ENCODE data around the gene LCN9. TPM values are rescaled to one million over a fixed set of nuclear protein-coding genes. Genes with fewer than 3 reads are reported as not detected.

The LCN9 gene
- total RNA-seq, 1 experiment from 2014 or later = 0.52 TPM

DNA sequence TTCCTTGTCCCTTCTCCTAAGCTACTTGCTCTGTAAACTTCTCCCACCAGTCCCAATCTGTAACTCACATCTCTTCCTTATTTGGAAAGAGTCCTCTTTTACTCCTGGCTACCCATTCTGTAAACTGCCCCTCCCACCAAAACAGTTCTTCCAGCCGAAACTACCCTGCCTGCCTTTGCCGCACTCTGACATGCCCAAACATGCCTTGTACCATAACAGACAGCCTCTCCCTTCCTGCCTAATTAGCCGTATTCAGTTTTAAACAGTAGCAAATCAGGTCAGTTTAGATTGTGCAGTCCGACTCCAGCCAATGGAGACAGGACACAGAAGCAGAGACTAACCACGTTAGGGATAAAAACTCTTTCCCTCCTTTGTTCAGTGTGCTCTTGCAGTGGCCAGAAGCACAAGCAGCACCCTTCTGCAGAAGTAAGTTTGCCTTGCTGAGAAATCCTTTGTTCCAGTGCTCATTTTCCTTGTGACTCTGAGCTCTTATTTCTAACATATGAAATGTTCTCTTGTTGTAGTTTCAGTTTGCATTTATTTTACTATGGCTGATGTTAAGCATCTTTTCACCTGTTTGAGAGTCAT lies 18.4 kb upstream of the LCN9 start:
- Histone ChIP-seq H4K20me1 (ENCODE audit: control insufficient read depth, insufficient read depth, insufficient read length) (no peaks in the 10 kb centered on the region), H3K56ac (ENCODE audit: insufficient read length, low read depth, low read length) (no peak overlapping the region), H2BK15ac (ENCODE audit: low read depth, low read length) (no peak overlapping the region), H2BK5ac (ENCODE audit: insufficient read length, low read length) (no peak overlapping the region), H3K27ac (ENCODE audit: insufficient read length, low read depth, low read length) (no peak overlapping the region), H3K23me2 (ENCODE audit: insufficient read length, low read depth, low read length, poor library complexity, severe bottlenecking) (no peaks in the 10 kb centered on the region), H3K4ac (ENCODE audit: low read depth, low read length) (no peak overlapping the region), H2AFZ (ENCODE audit: low read length) (no peak overlapping the region), H4K5ac (ENCODE audit: insufficient read length, low read depth, low read length) (no peak overlapping the region), H3K79me1 (ENCODE audit: insufficient read depth, low read depth, low read length, poor library complexity, severe bottlenecking) (no peaks in the 10 kb centered on the region), H3K4me2 (ENCODE audit: insufficient read depth, insufficient read length, low read length) (no peak overlapping the region), H2BK20ac (ENCODE audit: low read depth, low read length, poor library complexity, severe bottlenecking) (no peak overlapping the region), H3K9me3 (ENCODE audit: control insufficient read depth, low read depth, low read length) (peaks cover 17% of the 10 kb centered on the region), H2BK12ac (ENCODE audit: insufficient read length, low read depth, low read length) (no peak overlapping the region), H3K4me1 (ENCODE audit: insufficient read depth, low read length) (no peaks in the 10 kb centered on the region; the same call in 1 of the 2 replicates), H3K79me2 (ENCODE audit: insufficient read depth, low read length) (0 out of 2 replicates have a peak, but pooled peaks cover 1% of the 10 kb centered on the region), H3K27me3 (ENCODE audit: insufficient read depth, low read length) (no peaks in the 10 kb centered on the region), H2BK120ac (ENCODE audit: low read depth, low read length, poor library complexity, severe bottlenecking) (no peak overlapping the region), H3K18ac (ENCODE audit: insufficient read length, low read depth, low read length) (no peak overlapping the region), H4K8ac (replicated peaks; ENCODE audit: insufficient read length, low read depth, low read length) (no peak overlapping the region), H4K91ac (ENCODE audit: insufficient read length, low read depth, low read length) (no peak overlapping the region), H3K9ac (ENCODE audit: extremely low read depth, insufficient read length, low read length) (no peak overlapping the region), H3T11ph (ENCODE audit: low read length) (no peak overlapping the region), H3K23ac (ENCODE audit: insufficient read length, low read depth, low read length) (no peak overlapping the region), H2AK5ac (ENCODE audit: insufficient read length, low read length) (no peak overlapping the region), H3K14ac (ENCODE audit: insufficient read depth, low read length) (no peak overlapping the region)
- WGBS (ENCODE audit: extremely low coverage, insufficient read length, low lambda C conversion rate) = no CpG with 5 or more reads among the region's 5 CpGs
- Mint-ChIP-seq H3K9me3 (peaks cover 74 to 83% of the 10 kb centered on the region in 2 experiments), H3K27me3 (ENCODE audit: low read depth) (peaks cover 9% of the 10 kb centered on the region), H3K36me3 (ENCODE audit: insufficient read depth in 1 of 3, low read depth in 3 of 3) (peaks cover 34 to 64% (median 47%) of the 10 kb centered on the region in 3 experiments), H3K27ac (peak overlapping the region in 2 of 3 experiments; percentile 4; a peak in 2 of 7 replicates), H3K4me3 (no peak overlapping the region), H3K4me1 (peaks cover 8 to 21% of the 10 kb centered on the region in 2 experiments)
- TF ChIP-seq, protein P1, sequence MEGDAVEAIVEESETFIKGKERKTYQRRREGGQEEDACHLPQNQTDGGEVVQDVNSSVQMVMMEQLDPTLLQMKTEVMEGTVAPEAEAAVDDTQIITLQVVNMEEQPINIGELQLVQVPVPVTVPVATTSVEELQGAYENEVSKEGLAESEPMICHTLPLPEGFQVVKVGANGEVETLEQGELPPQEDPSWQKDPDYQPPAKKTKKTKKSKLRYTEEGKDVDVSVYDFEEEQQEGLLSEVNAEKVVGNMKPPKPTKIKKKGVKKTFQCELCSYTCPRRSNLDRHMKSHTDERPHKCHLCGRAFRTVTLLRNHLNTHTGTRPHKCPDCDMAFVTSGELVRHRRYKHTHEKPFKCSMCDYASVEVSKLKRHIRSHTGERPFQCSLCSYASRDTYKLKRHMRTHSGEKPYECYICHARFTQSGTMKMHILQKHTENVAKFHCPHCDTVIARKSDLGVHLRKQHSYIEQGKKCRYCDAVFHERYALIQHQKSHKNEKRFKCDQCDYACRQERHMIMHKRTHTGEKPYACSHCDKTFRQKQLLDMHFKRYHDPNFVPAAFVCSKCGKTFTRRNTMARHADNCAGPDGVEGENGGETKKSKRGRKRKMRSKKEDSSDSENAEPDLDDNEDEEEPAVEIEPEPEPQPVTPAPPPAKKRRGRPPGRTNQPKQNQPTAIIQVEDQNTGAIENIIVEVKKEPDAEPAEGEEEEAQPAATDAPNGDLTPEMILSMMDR (conservative IDR thresholded peaks at IDR 0.05) = no peak
- peak; percentile 65 for DNase-seq
